A549 (cell line): Measurements from ENCODE around the gene PRKAR1B.

Experiments used
- EHF ChIP-seq: fragments of 250-450 bp; sonication (Bioruptor Pico); IDR thresholded peaks from 2 replicates; pipeline ENCODE4 v1.5.0; 2020; ENCODE audit warnings: mild to moderate bottlenecking
- EP300 ChIP-seq, 2 experiments: fragments of >200 bp; sonication (Bioruptor Twin); formaldehyde crosslinking; IDR thresholded peaks; 2 replicates in 1 of 2; 3 replicates in 1 of 2; pipeline ENCODE4 v1.6.1; 2016 to 2017
- KDM1A ChIP-seq: fragments of 200-600 bp; sonication (generic); IDR thresholded peaks from 2 replicates; pipeline ENCODE4 v1.6.1; 2016; ENCODE audit warnings: low read depth, mild to moderate bottlenecking
- POLR2A ChIP-seq: IDR thresholded peaks from 2 replicates; pipeline ENCODE4 v1.6.1; 2012; ENCODE audit warnings: mild to moderate bottlenecking, low read length
- RFX5 ChIP-seq: fragments of 450-650 bp; IDR thresholded peaks from 2 replicates; pipeline ENCODE4 v1.7.1; 2014; ENCODE audit warnings: antibody characterized with exemption, mild to moderate bottlenecking, moderate library complexity
- ZC3H11A ChIP-seq: fragments of 450-650 bp; IDR thresholded peaks from 2 replicates; pipeline ENCODE4 v1.6.1; 2014; ENCODE audit warnings: antibody characterized with exemption, mild to moderate bottlenecking
- TF ChIP-seq, protein P1 (sequence below): fragments of 450-650 bp; IDR thresholded peaks from 2 replicates; pipeline ENCODE4 v1.6.1; 2014; ENCODE audit warnings: antibody characterized with exemption
- TF ChIP-seq, protein P2 (sequence below): fragments of >200 bp; sonication (Bioruptor Twin); formaldehyde crosslinking; IDR thresholded peaks from 3 replicates; pipeline ENCODE4 v1.5.1; 2016
- TF ChIP-seq, protein P3 (sequence below): IDR thresholded peaks from 2 replicates; pipeline ENCODE4 v1.6.1; 2012

DNA sequence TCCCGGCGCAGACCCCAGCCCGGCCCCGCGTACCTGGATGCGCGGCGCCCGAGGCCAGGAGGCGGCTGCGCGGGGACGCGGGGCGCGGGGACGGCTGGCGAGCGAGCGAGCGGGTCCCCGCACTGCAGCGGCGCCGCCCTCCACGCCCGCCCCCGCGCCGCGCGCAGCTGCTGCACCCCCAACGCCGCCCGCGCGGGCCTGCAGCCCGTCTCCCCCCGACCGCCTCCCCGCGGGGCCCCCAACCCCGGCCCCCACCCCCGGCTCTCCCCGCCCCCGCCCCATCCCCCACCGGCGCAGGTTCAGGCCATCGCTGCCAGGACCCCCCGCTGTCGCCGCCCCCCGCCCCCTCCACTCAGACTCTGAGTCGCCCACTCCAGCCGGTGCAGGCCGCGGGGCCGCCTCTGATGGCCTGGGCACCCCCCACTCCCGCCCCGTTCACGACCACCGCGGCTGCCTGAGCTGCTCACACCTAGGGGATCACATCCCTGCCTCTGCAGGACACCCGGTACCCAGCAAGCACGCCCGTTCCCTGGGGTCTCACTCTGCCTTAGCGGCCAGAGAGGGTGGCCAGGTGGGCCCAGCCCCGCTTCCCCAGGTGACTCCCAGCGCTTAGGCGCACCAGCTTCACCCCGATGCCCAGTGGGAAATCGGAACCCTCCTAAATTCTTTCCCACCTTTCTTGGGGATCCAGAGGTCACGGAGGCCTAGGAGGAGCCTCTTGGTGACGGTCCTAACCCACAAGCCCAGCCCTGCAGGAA is 14.5 kb downstream of the PRKAR1B start:
- no peak for TF ChIP-seq POLR2A
- TF ChIP-seq, protein P1, sequence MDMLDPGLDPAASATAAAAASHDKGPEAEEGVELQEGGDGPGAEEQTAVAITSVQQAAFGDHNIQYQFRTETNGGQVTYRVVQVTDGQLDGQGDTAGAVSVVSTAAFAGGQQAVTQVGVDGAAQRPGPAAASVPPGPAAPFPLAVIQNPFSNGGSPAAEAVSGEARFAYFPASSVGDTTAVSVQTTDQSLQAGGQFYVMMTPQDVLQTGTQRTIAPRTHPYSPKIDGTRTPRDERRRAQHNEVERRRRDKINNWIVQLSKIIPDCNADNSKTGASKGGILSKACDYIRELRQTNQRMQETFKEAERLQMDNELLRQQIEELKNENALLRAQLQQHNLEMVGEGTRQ, result no peak
- TF ChIP-seq ZC3H11A, result no peak
- TF ChIP-seq, protein P2, sequence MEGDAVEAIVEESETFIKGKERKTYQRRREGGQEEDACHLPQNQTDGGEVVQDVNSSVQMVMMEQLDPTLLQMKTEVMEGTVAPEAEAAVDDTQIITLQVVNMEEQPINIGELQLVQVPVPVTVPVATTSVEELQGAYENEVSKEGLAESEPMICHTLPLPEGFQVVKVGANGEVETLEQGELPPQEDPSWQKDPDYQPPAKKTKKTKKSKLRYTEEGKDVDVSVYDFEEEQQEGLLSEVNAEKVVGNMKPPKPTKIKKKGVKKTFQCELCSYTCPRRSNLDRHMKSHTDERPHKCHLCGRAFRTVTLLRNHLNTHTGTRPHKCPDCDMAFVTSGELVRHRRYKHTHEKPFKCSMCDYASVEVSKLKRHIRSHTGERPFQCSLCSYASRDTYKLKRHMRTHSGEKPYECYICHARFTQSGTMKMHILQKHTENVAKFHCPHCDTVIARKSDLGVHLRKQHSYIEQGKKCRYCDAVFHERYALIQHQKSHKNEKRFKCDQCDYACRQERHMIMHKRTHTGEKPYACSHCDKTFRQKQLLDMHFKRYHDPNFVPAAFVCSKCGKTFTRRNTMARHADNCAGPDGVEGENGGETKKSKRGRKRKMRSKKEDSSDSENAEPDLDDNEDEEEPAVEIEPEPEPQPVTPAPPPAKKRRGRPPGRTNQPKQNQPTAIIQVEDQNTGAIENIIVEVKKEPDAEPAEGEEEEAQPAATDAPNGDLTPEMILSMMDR, result no peak
- no peak for TF ChIP-seq KDM1A
- TF ChIP-seq, protein P3, sequence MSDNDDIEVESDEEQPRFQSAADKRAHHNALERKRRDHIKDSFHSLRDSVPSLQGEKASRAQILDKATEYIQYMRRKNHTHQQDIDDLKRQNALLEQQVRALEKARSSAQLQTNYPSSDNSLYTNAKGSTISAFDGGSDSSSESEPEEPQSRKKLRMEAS, result no peak
- TF ChIP-seq EP300 (IDR thresholded peaks at IDR 0.05), result no peak
- no peak for TF ChIP-seq EHF (CRISPR knock-in tag)
- TF ChIP-seq RFX5, result no peak
